HG02759 (cell line): ENCODE data around the gene MAPK10.

Experiments
- ATAC-seq: cut with Tn5 transposase; IDR thresholded peaks from one replicate; pipeline ENCODE4 v1.9.1; 2021; ENCODE audit warnings: mild to moderate bottlenecking, moderate library complexity; ENCODE audit not compliant: unreplicated experiment

Gene MAPK10

GRCh38 chr4:86280246-86280645 is 79.6 kb downstream of the MAPK10 start:
- ATAC-seq: no peak

- no peak for ATAC-seq
These were observed 80.4 kb downstream of the MAPK10 start for GRCh38 chr4:86279293-86279960.

- ATAC-seq: no peak
These were observed 81.7 kb downstream of the MAPK10 start for GRCh38 chr4:86278126-86278525.

GRCh38 chr4:86274642-86275041 is 85.2 kb downstream of the MAPK10 start:
- ATAC-seq: no peak

GRCh38 chr4:86272669-86273068 is 87.2 kb downstream of the MAPK10 start:
- no peak for ATAC-seq

GRCh38 chr4:86271057-86271456 is 88.8 kb downstream of the MAPK10 start:
- no peak for ATAC-seq

- no peak for ATAC-seq
These were observed 90.5 kb downstream of the MAPK10 start for GRCh38 chr4:86269354-86269753.

GRCh38 chr4:86264241-86264640 is 95.6 kb downstream of the MAPK10 start:
- no peak for ATAC-seq

GRCh38 chr4:86261636-86262035 is 98.2 kb downstream of the MAPK10 start:
- ATAC-seq: no peak

- no peak for ATAC-seq
These were observed 103.8 kb downstream of the MAPK10 start for GRCh38 chr4:86256086-86256485.

- no peak for ATAC-seq
These were observed 109.2 kb downstream of the MAPK10 start for GRCh38 chr4:86250619-86251018.

GRCh38 chr4:86250006-86250405 is 109.8 kb downstream of the MAPK10 start:
- ATAC-seq: no peak

- no peak for ATAC-seq
These were observed 110.8 kb downstream of the MAPK10 start for GRCh38 chr4:86249074-86249473.

GRCh38 chr4:86247906-86248305 is 111.9 kb downstream of the MAPK10 start:
- ATAC-seq: no peak

GRCh38 chr4:86247320-86247719 is 112.5 kb downstream of the MAPK10 start:
- ATAC-seq: no peak

- ATAC-seq: no peak
These were observed 116.1 kb downstream of the MAPK10 start for GRCh38 chr4:86243750-86244149.

- no peak for ATAC-seq
These were observed 117.2 kb downstream of the MAPK10 start for GRCh38 chr4:86242677-86243076.

- no peak for ATAC-seq
These were observed 124.3 kb downstream of the MAPK10 start for GRCh38 chr4:86235549-86235948.

- no peak for ATAC-seq
These were observed 126.2 kb downstream of the MAPK10 start for GRCh38 chr4:86233681-86234080.

GRCh38 chr4:86233090-86233489 is 126.8 kb downstream of the MAPK10 start:
- ATAC-seq: no peak

GRCh38 chr4:86223472-86223871 is 136.4 kb downstream of the MAPK10 start:
- ATAC-seq: peak; percentile 91

- ATAC-seq: no peak
These were observed 138.9 kb downstream of the MAPK10 start for GRCh38 chr4:86221002-86221401.

GRCh38 chr4:86220121-86220520 is 139.7 kb downstream of the MAPK10 start:
- ATAC-seq: no peak
